DND-41 (cell line): Measurements from ENCODE around the gene TMCC2.

Source experiments
- CTCF ChIP-seq: IDR thresholded peaks from 2 replicates; pipeline ENCODE4 v1.5.1; 2012; ENCODE audit warnings: borderline replicate concordance, low read length, moderate library complexity, mild to moderate bottlenecking; ENCODE audit not compliant: poor library complexity, severe bottlenecking; ENCODE audit errors: extremely low read depth
- EZH2 ChIP-seq: IDR thresholded peaks from 3 replicates; pipeline ENCODE4 v1.6.1; 2012; ENCODE audit warnings: borderline replicate concordance, low read depth, mild to moderate bottlenecking, moderate library complexity, low read length, inconsistent platforms; ENCODE audit not compliant: severe bottlenecking

- TF ChIP-seq CTCF (no peak), EZH2 (no peak)
Measured at GRCh38 chr1:205250699-205251098, 23.0 kb downstream of the TMCC2 start.
